PC-9 (cell line): ENCODE data around the gene FBXL17.

Experiments used
- CTCF ChIP-seq: fragments of 200-600 bp; sonication (generic); conservative IDR thresholded peaks from 2 replicates; pipeline ENCODE4 v1.6.1; 2017; ENCODE audit warnings: mixed run types, antibody characterized with exemption, mild to moderate bottlenecking, moderate library complexity
- EZH2 ChIP-seq: fragments of 200-600 bp; sonication (generic); IDR thresholded peaks from 2 replicates; pipeline ENCODE4 v1.8.0; 2017; ENCODE audit warnings: antibody characterized with exemption, low read depth

GRCh38 chr5:108315829-108316228 is 66.1 kb downstream of the FBXL17 start:
- no peak for TF ChIP-seq EZH2
- no peak for TF ChIP-seq CTCF
